Fibroblast of lung (primary cell): ENCODE results near the gene C11orf58. TPM values are rescaled to one million over a fixed set of nuclear protein-coding genes. Genes with fewer than 3 reads are reported as not detected.

Experiments
- DNase-seq, 2 donors: peaks; one replicate each; pipeline versions ENCODE4 v3.0.0 to v3.0.0-alpha.2; 2010; ENCODE audit warnings: low read depth in 2 of 2
- H2AFZ ChIP-seq: 2 replicates; pipeline ENCODE4 v1.5.1; 2012; ENCODE audit warnings: low read length, control low read depth, inconsistent platforms
- H3K27ac ChIP-seq: 2 replicates; pipeline ENCODE4 v1.5.1; 2011; ENCODE audit warnings: low read length, control low read depth; ENCODE audit not compliant: insufficient read depth
- H3K27me3 ChIP-seq: 2 replicates; pipeline ENCODE4 v1.5.1; 2011; ENCODE audit warnings: mild to moderate bottlenecking, low read length; ENCODE audit not compliant: control insufficient read depth, insufficient read depth
- H3K36me3 ChIP-seq: 2 replicates; pipeline ENCODE4 v1.5.1; 2011; ENCODE audit warnings: low read length; ENCODE audit not compliant: control insufficient read depth, insufficient read depth
- H3K4me1 ChIP-seq: 2 replicates; pipeline ENCODE4 v1.5.1; 2011; ENCODE audit warnings: low read length; ENCODE audit not compliant: control insufficient read depth, insufficient read depth; ENCODE audit errors: extremely low read depth
- H3K4me2 ChIP-seq: 2 replicates; pipeline ENCODE4 v1.5.1; 2011; ENCODE audit warnings: low read length, control low read depth; ENCODE audit not compliant: insufficient read depth; ENCODE audit errors: extremely low read depth
- H3K4me3 ChIP-seq, 4 experiments: fragments of 200-600 bp in 1 of 4; sonication (generic) in 1 of 4; replicated peaks in 1 of 4; 2 replicates each; pipeline ENCODE4 v1.5.1; 2011 to 2016; ENCODE audit warnings: low read length in 4 of 4, low read depth in 3 of 4, mild to moderate bottlenecking in 3 of 4, control low read depth in 2 of 4, inconsistent platforms in 1 of 4, mixed read lengths in 1 of 4; ENCODE audit not compliant: insufficient read depth in 1 of 4; ENCODE audit errors: control extremely low read depth in 1 of 4
- H3K79me2 ChIP-seq: 2 replicates; pipeline ENCODE4 v1.5.1; 2012; ENCODE audit warnings: mild to moderate bottlenecking, low read length, inconsistent platforms; ENCODE audit not compliant: control insufficient read depth, insufficient read depth
- H3K9ac ChIP-seq: 2 replicates; pipeline ENCODE4 v1.5.1; 2011; ENCODE audit warnings: mild to moderate bottlenecking, low read length, control low read depth; ENCODE audit not compliant: insufficient read depth
- H3K9me3 ChIP-seq: 2 replicates; pipeline ENCODE4 v1.5.1; 2012; ENCODE audit warnings: low read depth, low read length; ENCODE audit not compliant: control insufficient read depth, insufficient read depth
- H4K20me1 ChIP-seq: 2 replicates; pipeline ENCODE4 v1.5.1; 2011; ENCODE audit warnings: low read length; ENCODE audit not compliant: control insufficient read depth, insufficient read depth; ENCODE audit errors: extremely low read depth
- CTCF ChIP-seq, 2 donors: IDR thresholded peaks in 1 of 2; conservative IDR thresholded peaks in 1 of 2; 1 replicate in 1 of 2; 2 replicates in 1 of 2; pipeline ENCODE4 v1.5.1; 2011 to 2012; ENCODE audit warnings: low read length in 2 of 2, control low read depth in 1 of 2, inconsistent platforms in 1 of 2, low read depth in 1 of 2, mild to moderate bottlenecking in 1 of 2
- EZH2 ChIP-seq: IDR thresholded peaks from 2 replicates; pipeline ENCODE4 v1.5.1; 2012; ENCODE audit warnings: low read length, control low read depth, mild to moderate bottlenecking; ENCODE audit errors: missing control alignments
- polyA plus RNA-seq, 2 donors: library from polyadenylated mRNA; depleted of rRNA in 1 of 2; stranded (reverse) in 1 of 2; unstranded in 1 of 2; fragments of >200 nt; gene quantifications; 2 replicates each; pipeline ENCODE4 v1.2.1, GENCODE V29; 2011 to 2012; ENCODE audit warnings: missing spikeins in 1 of 2
- total RNA-seq: library from RNA; depleted of rRNA; stranded (reverse); fragments of >200 nt; gene quantifications from 2 replicates; pipeline ENCODE4 v1.2.1, GENCODE V29; 2014

The C11orf58 gene
- total and polyA plus RNA-seq, 2 donors (not counting 1 experiment from before 2014, with no cell fraction given), result 183 to 184 TPM

- H2AFZ ChIP-seq, result no peak overlapping the region
- peak in 1 of 2 donors; percentile 71 for DNase-seq
- no peaks in the 10 kb centered on the region for H3K9me3 ChIP-seq
- H3K27me3 ChIP-seq, result no peaks in the 10 kb centered on the region
- H3K4me3 ChIP-seq, result no peak overlapping the region
- no peaks in the 10 kb centered on the region for H3K36me3 ChIP-seq
- peaks cover 10% of the 10 kb centered on the region for H3K4me1 ChIP-seq
- H3K4me2 ChIP-seq, result no peak overlapping the region
- no peak overlapping the region for H3K9ac ChIP-seq
- TF ChIP-seq EZH2, result no peak
- no peak for TF ChIP-seq CTCF (conservative IDR thresholded peaks at IDR 0.05 in 1 of 2, IDR thresholded peaks at IDR 0.05 in 1 of 2; ENCODE audit: low read depth in 1 of 2, low read length in 2 of 2)
- no peaks in the 10 kb centered on the region for H4K20me1 ChIP-seq
- peak overlapping the region; percentile 85 for H3K27ac ChIP-seq
- H3K79me2 ChIP-seq, result no peaks in the 10 kb centered on the region
These were observed 54.0 kb downstream of the C11orf58 start for GRCh38 chr11:16792426-16792825.

- no peak overlapping the region for H2AFZ ChIP-seq
- H3K27ac ChIP-seq, result no peak overlapping the region
These were observed 54.6 kb downstream of the C11orf58 start for GRCh38 chr11:16793009-16793408.

GRCh38 chr11:16793511-16793910 lies 55.1 kb downstream of the C11orf58 start:
- TF ChIP-seq CTCF (conservative IDR thresholded peaks at IDR 0.05 in 1 of 2, IDR thresholded peaks at IDR 0.05 in 1 of 2; ENCODE audit: low read depth in 1 of 2, low read length in 2 of 2) (no peak), EZH2 (no peak)
- no peaks in the 10 kb centered on the region for H3K27me3 ChIP-seq

More at GRCh38 chr11:16793009-16793408, 54.6 kb downstream of the C11orf58 start:
- Histone ChIP-seq H3K36me3 (no peaks in the 10 kb centered on the region), H3K4me2 (no peak overlapping the region), H3K9ac (no peak overlapping the region), H3K79me2 (no peaks in the 10 kb centered on the region), H3K4me1 (peaks cover 10% of the 10 kb centered on the region), H4K20me1 (no peaks in the 10 kb centered on the region), H3K27me3 (no peaks in the 10 kb centered on the region), H3K9me3 (no peaks in the 10 kb centered on the region), H3K4me3 (no peak overlapping the region)
- DNase-seq, result no peak
- TF ChIP-seq EZH2 (no peak), CTCF (conservative IDR thresholded peaks at IDR 0.05 in 1 of 2, IDR thresholded peaks at IDR 0.05 in 1 of 2; ENCODE audit: low read depth in 1 of 2, low read length in 2 of 2) (no peak)

More at GRCh38 chr11:16793511-16793910, 55.1 kb downstream of the C11orf58 start:
- Histone ChIP-seq H3K9ac (no peak overlapping the region), H3K4me3 (no peak overlapping the region), H3K4me2 (no peak overlapping the region), H4K20me1 (no peaks in the 10 kb centered on the region), H2AFZ (no peak overlapping the region), H3K4me1 (peaks cover 7% of the 10 kb centered on the region), H3K36me3 (no peaks in the 10 kb centered on the region), H3K9me3 (no peaks in the 10 kb centered on the region), H3K27ac (no peak overlapping the region), H3K79me2 (no peaks in the 10 kb centered on the region)
- DNase-seq, result no peak
